ENCODE measurements around the gene UPF1.
"Not testable (repeated sequence)": the region's sequence is repeated elsewhere in the genome, so short reads cannot be mapped to it uniquely, and the experiment has no call there.

UPF1 gene

GRCh38 chr19:18804643-18805042 lies 27.1 kb upstream of the UPF1 start:
- DNase-seq (ENCODE audit: low spot score): peak; percentile 9
- TF ChIP-seq CTCF (IDR thresholded peaks at IDR 0.05; ENCODE audit: extremely low read depth, insufficient read depth, missing control alignments): no peak
- in situ Hi-C loops (cut with MboI; ENCODE audit: low pct_unique_long_range_greater_than_20kb, low sequenced_read_pairs, unreplicated experiment): no loop called here

- TF ChIP-seq CTCF (IDR thresholded peaks at IDR 0.05; ENCODE audit: extremely low read depth, insufficient read depth, missing control alignments): no peak
- DNase-seq (ENCODE audit: low spot score): no peak
- in situ Hi-C loops (cut with MboI; ENCODE audit: low pct_unique_long_range_greater_than_20kb, low sequenced_read_pairs, unreplicated experiment): no loop called here
These were observed 23.9 kb upstream of the UPF1 start for GRCh38 chr19:18807861-18808331.

GRCh38 chr19:18809149-18809868 lies 22.4 kb upstream of the UPF1 start:
- in situ Hi-C loops (cut with MboI; ENCODE audit: low pct_unique_long_range_greater_than_20kb, low sequenced_read_pairs, unreplicated experiment): no loop called here
- DNase-seq (ENCODE audit: low spot score): no peak
- TF ChIP-seq CTCF (IDR thresholded peaks at IDR 0.05; ENCODE audit: extremely low read depth, insufficient read depth, missing control alignments): no peak

- in situ Hi-C loops (cut with MboI; ENCODE audit: low pct_unique_long_range_greater_than_20kb, low sequenced_read_pairs, unreplicated experiment); DNase-seq (ENCODE audit: low spot score): not testable (repeated sequence)
These were observed 20.1 kb upstream of the UPF1 start for GRCh38 chr19:18811638-18812037.

GRCh38 chr19:18814063-18814462 lies 17.7 kb upstream of the UPF1 start:
- in situ Hi-C loops (cut with MboI; ENCODE audit: low pct_unique_long_range_greater_than_20kb, low sequenced_read_pairs, unreplicated experiment): no loop called here
- DNase-seq (ENCODE audit: low spot score): no peak
- TF ChIP-seq CTCF (IDR thresholded peaks at IDR 0.05; ENCODE audit: extremely low read depth, insufficient read depth, missing control alignments): no peak

- no peak for DNase-seq (ENCODE audit: low spot score)
- TF ChIP-seq CTCF (IDR thresholded peaks at IDR 0.05; ENCODE audit: extremely low read depth, insufficient read depth, missing control alignments): no peak
- in situ Hi-C loops (cut with MboI; ENCODE audit: low pct_unique_long_range_greater_than_20kb, low sequenced_read_pairs, unreplicated experiment): no loop called here
These were observed 16.1 kb upstream of the UPF1 start for GRCh38 chr19:18815673-18816072.

- in situ Hi-C loops (cut with MboI; ENCODE audit: low pct_unique_long_range_greater_than_20kb, low sequenced_read_pairs, unreplicated experiment): not testable (repeated sequence)
These were observed 15.1 kb upstream of the UPF1 start for GRCh38 chr19:18816645-18817044.

GRCh38 chr19:18817574-18817973 lies 14.2 kb upstream of the UPF1 start:
- no peak for DNase-seq (ENCODE audit: low spot score)
- no peak for TF ChIP-seq CTCF (IDR thresholded peaks at IDR 0.05; ENCODE audit: extremely low read depth, insufficient read depth, missing control alignments)
- in situ Hi-C loops (cut with MboI; ENCODE audit: low pct_unique_long_range_greater_than_20kb, low sequenced_read_pairs, unreplicated experiment): no loop called here

More at GRCh38 chr19:18816645-18817044, 15.1 kb upstream of the UPF1 start:
- not testable (repeated sequence) for DNase-seq (ENCODE audit: low spot score)

Data from GM13977 (cell line).